HG03025 (cell line): Measurements from ENCODE around the gene ELF4.
"Not testable (repeated sequence)": the region's sequence is repeated elsewhere in the genome, so short reads cannot be mapped to it uniquely, and the experiment has no call there.

Experiments used
- ATAC-seq: cut with Tn5 transposase; IDR thresholded peaks from one replicate; pipeline ENCODE4 v1.9.1; 2021; ENCODE audit warnings: mild to moderate bottlenecking, moderate library complexity; ENCODE audit not compliant: unreplicated experiment, low FRiP score

The ELF4 gene

GRCh38 chrX:130115119-130115885 is 5.0 kb upstream of the ELF4 start:
- ATAC-seq = not testable (repeated sequence)

GRCh38 chrX:130114141-130114588 is 3.9 kb upstream of the ELF4 start:
- no peak for ATAC-seq

- ATAC-seq = no peak
Observed at GRCh38 chrX:130111220-130112154, 1.2 kb upstream of the ELF4 start.

GRCh38 chrX:130109429-130110378 is 593 bp downstream of the ELF4 start:
- ATAC-seq = peak; percentile 6

- peak; percentile 47 for ATAC-seq
Observed at GRCh38 chrX:130108647-130109428, 1.5 kb downstream of the ELF4 start.

- ATAC-seq = no peak
Observed at GRCh38 chrX:130106071-130106470, 4.2 kb downstream of the ELF4 start.

GRCh38 chrX:130105244-130105643 is 5.1 kb downstream of the ELF4 start:
- ATAC-seq = no peak

DNA sequence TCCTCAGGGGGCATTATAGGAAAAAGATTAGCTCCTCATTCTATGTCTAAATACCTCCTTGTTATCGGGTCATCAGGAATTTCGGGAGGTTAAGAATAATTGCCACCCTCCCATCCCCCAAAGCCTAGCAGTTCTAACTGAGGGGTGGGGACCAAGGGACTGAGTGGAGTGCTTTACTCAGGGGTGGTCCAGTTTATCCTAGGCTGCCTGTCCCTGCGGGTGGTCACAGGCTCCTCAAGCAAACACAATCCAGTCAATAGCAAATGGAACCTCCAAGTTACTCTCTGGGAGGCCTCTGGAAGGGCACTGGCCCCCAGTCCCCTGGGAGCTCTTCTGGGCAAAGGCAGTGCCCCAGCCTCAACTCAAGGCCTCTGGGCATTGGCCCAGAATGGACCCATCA is 6.7 kb downstream of the ELF4 start:
- ATAC-seq = no peak

DNA sequence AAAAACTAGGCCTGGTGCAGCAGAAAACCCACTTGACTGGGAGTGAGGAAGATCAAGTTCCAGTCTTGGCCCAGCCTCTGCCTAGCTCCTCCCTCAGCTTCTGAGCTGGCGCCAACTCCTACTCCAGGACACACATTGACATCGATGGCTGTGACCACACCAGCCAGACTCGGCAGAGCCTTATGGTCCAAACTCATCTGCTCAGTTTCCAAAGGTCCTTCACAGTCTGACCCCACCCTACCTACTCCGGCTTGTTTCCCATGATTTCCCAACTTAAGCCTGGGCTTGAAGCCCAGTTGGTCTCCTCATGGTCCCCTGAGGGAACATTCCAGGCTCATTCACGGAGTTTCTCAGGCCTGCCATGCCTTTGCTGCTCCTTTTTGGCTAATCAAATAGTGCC is 10.1 kb downstream of the ELF4 start:
- ATAC-seq = no peak

- no peak for ATAC-seq
Observed at GRCh38 chrX:130098210-130098552, 12.1 kb downstream of the ELF4 start.

- ATAC-seq = no peak
Observed at GRCh38 chrX:130097507-130098209, 12.6 kb downstream of the ELF4 start.

DNA sequence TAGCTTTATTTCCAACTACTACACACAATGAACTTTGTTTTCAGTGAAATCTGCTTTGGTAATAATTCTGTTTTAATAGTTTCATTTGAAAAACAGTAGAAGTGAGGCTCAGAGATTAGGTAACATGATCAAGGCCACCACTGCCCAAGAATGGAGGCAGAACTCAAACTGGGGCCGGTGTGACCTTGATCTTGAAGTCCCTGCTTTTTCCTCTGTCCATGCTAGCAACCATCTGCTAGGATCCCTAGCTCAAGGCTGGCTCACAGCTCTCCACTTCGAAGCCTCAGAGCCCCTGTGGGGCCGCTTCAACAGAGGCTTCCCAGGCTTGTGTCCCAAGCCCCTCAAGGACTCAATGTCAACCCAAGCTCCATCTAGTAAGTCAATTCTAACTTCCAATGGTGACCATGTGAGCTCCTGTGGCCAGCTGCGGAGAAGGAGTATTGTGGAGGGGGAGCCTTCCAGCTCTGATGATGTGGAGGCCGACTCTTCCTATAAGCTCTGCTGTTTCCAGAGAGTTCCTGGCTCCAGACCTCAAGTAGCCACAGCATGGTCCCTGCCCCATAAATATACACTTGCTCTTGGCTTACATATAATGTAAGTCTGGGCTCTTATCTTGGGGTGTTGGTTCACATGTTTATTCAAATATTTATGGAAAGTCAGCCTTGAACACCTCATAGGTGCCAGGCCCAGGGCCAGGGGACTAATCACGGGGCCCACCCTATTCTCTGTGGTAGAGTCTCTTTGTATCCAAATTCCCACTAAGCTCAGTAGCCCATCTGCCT is 14.9 kb downstream of the ELF4 start:
- ATAC-seq = no peak

DNA sequence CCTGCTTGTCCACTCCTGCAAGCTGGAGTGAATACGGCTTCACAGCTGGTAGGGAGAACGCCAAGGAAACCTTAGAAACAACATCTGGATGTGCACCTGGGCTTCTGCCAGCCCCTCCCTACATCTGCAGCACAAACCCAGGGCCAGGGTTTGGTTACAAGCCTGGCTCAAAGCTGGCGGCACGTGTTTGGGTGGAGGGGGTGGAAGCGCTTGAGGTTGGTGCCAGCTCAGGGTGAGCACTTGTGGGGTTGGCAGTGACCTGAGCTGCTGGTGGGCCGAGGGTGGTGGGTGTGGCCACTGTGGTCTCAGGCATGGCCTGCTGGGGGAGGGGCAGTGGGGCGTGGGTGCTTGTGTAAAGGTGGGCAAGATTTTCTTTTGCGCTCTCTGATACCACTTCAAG is 15.6 kb downstream of the ELF4 start:
- no peak for ATAC-seq

DNA sequence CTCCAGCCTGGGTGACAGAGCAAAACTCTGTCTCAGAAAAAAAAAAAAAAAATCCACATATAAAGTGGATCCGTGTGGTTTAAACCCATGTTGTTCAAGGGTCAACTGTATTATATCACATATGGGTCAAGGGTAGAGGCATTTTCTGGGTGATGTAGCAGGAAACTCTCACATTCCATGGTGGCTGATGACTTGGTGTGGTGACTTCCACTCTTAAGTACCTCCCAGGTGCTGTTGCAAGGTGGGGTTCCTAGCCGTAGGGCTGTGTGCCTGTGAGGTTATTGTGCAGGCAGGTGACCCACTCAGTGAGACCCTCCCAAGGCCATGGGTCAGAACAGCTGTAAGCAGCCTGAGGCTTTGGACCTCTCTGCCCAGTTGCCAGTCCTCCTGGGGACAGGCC is 17.0 kb downstream of the ELF4 start:
- ATAC-seq = no peak

- peak; percentile 97 for ATAC-seq
Observed at GRCh38 chrX:130091980-130092522, 18.2 kb downstream of the ELF4 start.

DNA sequence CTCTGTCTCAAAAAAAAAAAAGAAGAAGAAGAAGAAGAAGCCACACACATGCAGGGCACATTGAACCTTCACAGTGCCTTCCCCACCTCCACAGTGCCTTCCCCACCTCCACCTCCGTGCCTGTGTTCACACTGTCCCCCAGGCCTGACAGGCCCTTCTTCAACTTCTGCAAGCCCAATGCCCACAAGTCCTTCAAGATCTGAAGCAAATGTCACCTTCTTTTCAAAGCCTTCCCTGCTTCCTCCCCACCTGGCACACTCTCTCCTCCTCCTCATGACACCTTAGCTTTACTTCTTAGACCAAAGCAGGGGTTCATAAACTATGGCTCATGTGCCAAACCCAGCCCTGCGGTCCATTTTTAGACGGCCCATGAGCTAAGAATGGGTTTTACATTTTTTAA is 19.9 kb downstream of the ELF4 start:
- no peak for ATAC-seq

DNA sequence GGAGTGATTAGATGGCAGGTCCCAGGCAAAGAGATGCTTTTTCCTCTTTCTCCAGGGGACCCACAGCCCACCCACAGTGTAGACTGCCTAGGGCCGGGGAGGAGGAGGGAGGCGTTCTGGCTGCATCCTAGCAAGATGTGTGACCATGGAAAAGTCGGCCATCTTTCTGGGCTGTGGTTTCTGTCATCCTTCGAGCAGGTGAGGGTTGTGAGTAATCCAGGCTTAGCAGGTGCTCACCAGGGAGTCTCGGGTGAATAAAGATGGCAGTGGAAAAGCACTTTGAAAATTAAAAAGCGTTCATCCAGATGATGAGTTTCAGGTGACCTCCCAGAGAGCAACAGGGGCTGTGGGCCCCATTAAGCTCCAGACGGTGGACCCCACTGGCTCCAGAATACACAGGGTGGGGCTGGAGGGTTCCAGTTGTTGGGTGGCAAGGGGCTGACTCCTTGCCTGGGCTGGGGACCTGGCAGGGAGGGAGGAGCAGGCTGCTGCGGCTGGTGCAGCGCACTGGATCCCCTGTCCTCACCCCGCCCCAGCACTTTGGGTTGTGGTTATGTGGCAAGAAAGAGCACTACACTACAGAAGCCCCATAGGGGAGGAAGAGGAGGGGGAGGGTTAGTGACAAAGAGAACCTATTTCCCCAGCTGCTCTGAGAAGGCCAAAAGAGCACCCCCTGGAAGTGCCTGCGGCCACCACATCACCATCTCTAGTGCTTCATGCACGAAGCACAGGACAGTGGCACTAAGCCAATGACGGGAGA is 23.7 kb downstream of the ELF4 start:
- peak; percentile 28 for ATAC-seq
